ENCODE data around the gene CAMK1D.

- TF ChIP-seq, protein P1, sequence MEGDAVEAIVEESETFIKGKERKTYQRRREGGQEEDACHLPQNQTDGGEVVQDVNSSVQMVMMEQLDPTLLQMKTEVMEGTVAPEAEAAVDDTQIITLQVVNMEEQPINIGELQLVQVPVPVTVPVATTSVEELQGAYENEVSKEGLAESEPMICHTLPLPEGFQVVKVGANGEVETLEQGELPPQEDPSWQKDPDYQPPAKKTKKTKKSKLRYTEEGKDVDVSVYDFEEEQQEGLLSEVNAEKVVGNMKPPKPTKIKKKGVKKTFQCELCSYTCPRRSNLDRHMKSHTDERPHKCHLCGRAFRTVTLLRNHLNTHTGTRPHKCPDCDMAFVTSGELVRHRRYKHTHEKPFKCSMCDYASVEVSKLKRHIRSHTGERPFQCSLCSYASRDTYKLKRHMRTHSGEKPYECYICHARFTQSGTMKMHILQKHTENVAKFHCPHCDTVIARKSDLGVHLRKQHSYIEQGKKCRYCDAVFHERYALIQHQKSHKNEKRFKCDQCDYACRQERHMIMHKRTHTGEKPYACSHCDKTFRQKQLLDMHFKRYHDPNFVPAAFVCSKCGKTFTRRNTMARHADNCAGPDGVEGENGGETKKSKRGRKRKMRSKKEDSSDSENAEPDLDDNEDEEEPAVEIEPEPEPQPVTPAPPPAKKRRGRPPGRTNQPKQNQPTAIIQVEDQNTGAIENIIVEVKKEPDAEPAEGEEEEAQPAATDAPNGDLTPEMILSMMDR (IDR thresholded peaks at IDR 0.05), result no peak
- TF ChIP-seq CREB1 (CRISPR knock-in tag; IDR thresholded peaks at IDR 0.05), result no peak
- TF ChIP-seq NR1H2 (CRISPR knock-in tag; IDR thresholded peaks at IDR 0.05), result no peak
- TF ChIP-seq CDX4 (CRISPR knock-in tag; IDR thresholded peaks at IDR 0.05; ENCODE audit: borderline replicate concordance), result no peak
- TF ChIP-seq E2F5 (CRISPR knock-in tag; IDR thresholded peaks at IDR 0.05), result no peak
These were observed 198.0 kb downstream of the CAMK1D start for GRCh38 chr10:12547301-12547771.

Data from WTC11 (cell line).